SJSA1 (cell line): Measurements from ENCODE around the gene CREM. TPM values are rescaled to one million over a fixed set of nuclear protein-coding genes. Genes with fewer than 3 reads are reported as not detected.

Source experiments
- DNase-seq, 2 experiments: peaks; one replicate each; pipeline ENCODE4 v3.0.0-alpha.2; 2015 to 2020; ENCODE audit warnings: low spot score in 2 of 2, low read depth in 1 of 2
- H3K27ac ChIP-seq: fragments of 250-450 bp; sonication (Bioruptor Pico); 2 replicates; pipeline ENCODE4 v1.5.1; 2020; ENCODE audit warnings: mild to moderate bottlenecking, moderate library complexity
- H3K27me3 ChIP-seq: fragments of 250-450 bp; sonication (Bioruptor Pico); replicated peaks from 2 replicates; pipeline ENCODE4 v1.5.1; 2020; ENCODE audit warnings: mild to moderate bottlenecking, moderate library complexity
- H3K36me3 ChIP-seq: fragments of 250-450 bp; sonication (Bioruptor Pico); 2 replicates; pipeline ENCODE4 v1.5.1; 2020; ENCODE audit warnings: mild to moderate bottlenecking
- H3K4me1 ChIP-seq: fragments of 250-450 bp; sonication (Bioruptor Pico); replicated peaks from 2 replicates; pipeline ENCODE4 v1.6.1; 2021; ENCODE audit warnings: mild to moderate bottlenecking
- H3K4me3 ChIP-seq: fragments of 250-450 bp; sonication (Bioruptor Pico); 2 replicates; pipeline ENCODE4 v1.5.1; 2020; ENCODE audit warnings: mild to moderate bottlenecking
- H3K9me3 ChIP-seq: fragments of 250-450 bp; sonication (Bioruptor Pico); replicated peaks from 2 replicates; pipeline ENCODE4 v1.5.1; 2020; ENCODE audit warnings: mild to moderate bottlenecking
- total RNA-seq: library from RNA; depleted of rRNA; stranded (reverse); fragments of >200 nt; shearing (Covaris generic); gene quantifications from 2 replicates; pipeline ENCODE4 v1.2.3, GENCODE V29; 2014; rRNA removed

The CREM gene
- total RNA-seq, 1 experiment from 2014 or later = 38.6 TPM

DNA sequence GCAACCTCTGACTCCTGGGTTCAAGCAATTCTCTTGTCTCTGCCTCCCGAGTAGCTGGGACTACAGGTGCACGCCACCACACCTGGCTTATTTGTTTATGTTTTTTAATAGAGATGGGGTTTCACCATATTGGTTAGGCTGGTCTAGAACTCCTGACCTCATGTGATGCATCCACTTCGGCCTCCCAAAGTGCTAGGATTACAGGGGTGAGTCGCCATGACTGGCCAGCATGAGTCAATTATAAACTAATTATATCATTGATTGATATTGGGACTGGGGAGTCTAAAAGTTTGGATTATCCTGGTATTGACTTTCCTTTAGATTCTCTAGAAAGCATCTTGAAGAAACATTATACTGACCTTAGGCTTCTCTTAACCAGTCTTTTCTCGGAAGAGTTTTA lies 135.8 kb downstream of the CREM start:
- H3K9me3 ChIP-seq = no peaks in the 10 kb centered on the region
- no peak overlapping the region for H3K4me3 ChIP-seq
- no peaks in the 10 kb centered on the region for H3K27me3 ChIP-seq
- no peak overlapping the region for H3K27ac ChIP-seq
- H3K36me3 ChIP-seq = no peaks in the 10 kb centered on the region
- H3K4me1 ChIP-seq = peaks cover 11% of the 10 kb centered on the region
- no peak for DNase-seq

Other genes with a start within 250 kb of the CREM start
- 15.0 and 36.5 TPM in 2 replicates for gene CUL2, start 36.5 kb upstream of the CREM start, total RNA-seq
- 41.1 and 58.0 TPM in 2 replicates for gene CCNY, start 209.7 kb downstream of the CREM start, total RNA-seq